SH-SY5Y (cell line): ENCODE results near the gene LRRC27.

Source experiments
- GATA2 ChIP-seq: IDR thresholded peaks from 2 replicates; pipeline ENCODE4 v1.6.1; 2011; ENCODE audit warnings: mild to moderate bottlenecking, low read depth, low read length
- GATA3 ChIP-seq: IDR thresholded peaks from 2 replicates; pipeline ENCODE4 v1.6.1; 2011; ENCODE audit warnings: low read depth, mild to moderate bottlenecking, low read length, moderate library complexity

DNA sequence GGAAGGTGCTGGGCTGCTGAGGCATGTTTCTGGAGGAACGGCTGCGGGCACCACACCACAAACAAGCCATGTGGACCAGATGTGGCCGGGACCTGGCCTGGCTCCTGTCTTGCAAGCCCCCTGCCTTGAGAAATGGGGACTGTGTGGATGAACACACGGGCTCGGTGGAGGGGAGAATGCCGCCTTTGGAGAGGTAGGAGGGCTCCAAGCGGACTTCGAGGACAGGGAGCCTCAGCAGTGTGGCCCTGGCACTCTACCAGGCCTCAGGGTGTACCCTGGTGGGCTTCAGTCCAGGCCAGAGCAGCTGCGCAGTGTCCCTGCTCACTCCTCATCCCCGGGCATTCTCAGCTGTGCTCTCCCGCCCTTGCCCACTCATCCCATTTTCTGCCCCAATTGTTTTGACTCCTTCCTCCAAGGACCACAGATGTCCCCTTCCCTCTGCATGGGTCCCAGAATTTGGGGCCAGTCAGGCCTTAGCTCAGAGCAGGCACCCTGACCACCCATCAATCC is 96.5 kb downstream of the LRRC27 start:
- TF ChIP-seq GATA3 (no peak), GATA2 (no peak)
